Suprapubic skin (tissue), 4 donors: ENCODE data around the gene SMS.

Source experiments
- EP300 ChIP-seq: sonication (generic); formaldehyde crosslinking; IDR thresholded peaks from one replicate; pipeline ENCODE4 v1.6.1; 2017; ENCODE audit warnings: antibody characterized with exemption
- POLR2A ChIP-seq, 2 donors: fragments of 450-650 bp; IDR thresholded peaks; one replicate each; pipeline ENCODE4 v1.6.1; 2017; ENCODE audit warnings: antibody characterized with exemption in 2 of 2, mild to moderate bottlenecking in 2 of 2, moderate library complexity in 2 of 2
- POLR2AphosphoS5 ChIP-seq, 3 donors: sonication (generic); formaldehyde crosslinking; IDR thresholded peaks; one replicate each; pipeline ENCODE4 v1.6.1; 2017; ENCODE audit warnings: antibody characterized with exemption in 3 of 3
- TF ChIP-seq, protein P1 (sequence below), 2 donors: fragments of 200-600 bp in 1 of 2; fragments of 450-650 bp in 1 of 2; sonication (generic) in 1 of 2; IDR thresholded peaks; one replicate each; pipeline ENCODE4 v1.5.1; 2016 to 2019; ENCODE audit warnings: antibody characterized with exemption in 2 of 2, mild to moderate bottlenecking in 1 of 2, moderate library complexity in 1 of 2

DNA sequence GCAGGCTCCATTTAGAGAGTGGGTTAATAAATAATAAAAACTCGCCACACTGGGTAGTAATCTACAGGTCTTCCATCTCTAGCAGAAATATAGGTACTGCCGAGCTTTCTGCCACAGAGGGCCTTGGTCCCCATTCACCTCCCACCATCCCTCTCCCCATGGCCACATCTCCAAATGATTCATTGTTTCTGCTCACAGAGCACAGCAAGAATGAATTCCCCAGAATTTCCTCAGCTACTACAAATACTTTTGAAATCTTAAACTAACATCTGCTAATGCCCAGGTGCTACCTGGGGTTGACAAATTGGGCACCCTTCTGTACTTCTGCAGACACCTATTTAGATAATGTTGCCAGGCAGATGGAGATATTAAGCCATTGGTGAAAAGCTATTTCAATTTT lies 96.7 kb downstream of the SMS start:
- no peak for TF ChIP-seq EP300
- TF ChIP-seq, protein P1, sequence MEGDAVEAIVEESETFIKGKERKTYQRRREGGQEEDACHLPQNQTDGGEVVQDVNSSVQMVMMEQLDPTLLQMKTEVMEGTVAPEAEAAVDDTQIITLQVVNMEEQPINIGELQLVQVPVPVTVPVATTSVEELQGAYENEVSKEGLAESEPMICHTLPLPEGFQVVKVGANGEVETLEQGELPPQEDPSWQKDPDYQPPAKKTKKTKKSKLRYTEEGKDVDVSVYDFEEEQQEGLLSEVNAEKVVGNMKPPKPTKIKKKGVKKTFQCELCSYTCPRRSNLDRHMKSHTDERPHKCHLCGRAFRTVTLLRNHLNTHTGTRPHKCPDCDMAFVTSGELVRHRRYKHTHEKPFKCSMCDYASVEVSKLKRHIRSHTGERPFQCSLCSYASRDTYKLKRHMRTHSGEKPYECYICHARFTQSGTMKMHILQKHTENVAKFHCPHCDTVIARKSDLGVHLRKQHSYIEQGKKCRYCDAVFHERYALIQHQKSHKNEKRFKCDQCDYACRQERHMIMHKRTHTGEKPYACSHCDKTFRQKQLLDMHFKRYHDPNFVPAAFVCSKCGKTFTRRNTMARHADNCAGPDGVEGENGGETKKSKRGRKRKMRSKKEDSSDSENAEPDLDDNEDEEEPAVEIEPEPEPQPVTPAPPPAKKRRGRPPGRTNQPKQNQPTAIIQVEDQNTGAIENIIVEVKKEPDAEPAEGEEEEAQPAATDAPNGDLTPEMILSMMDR (IDR thresholded peaks at IDR 0.05): no peak
- no peak for TF ChIP-seq POLR2A (IDR thresholded peaks at IDR 0.05)
- TF ChIP-seq POLR2AphosphoS5 (IDR thresholded peaks at IDR 0.05): no peak
